Naive thymus-derived CD4-positive, alpha-beta T cell (primary cell): ENCODE results near the gene COTL1. TPM values are rescaled to one million over a fixed set of nuclear protein-coding genes. Genes with fewer than 3 reads are reported as not detected.

Source experiments
- ATAC-seq: fragments of 150-1000 bp; cut with Tn5 transposase; 2 replicates; pipeline ENCODE4 v1.10.0; 2021; ENCODE audit warnings: mild to moderate bottlenecking, moderate library complexity
- CTCF ChIA-PET: fragments of 350-600 bp; sonication (Branson Sonifier 250); formaldehyde crosslinking; loops from one replicate; lab custom pipeline; 2021; ENCODE audit warnings: antibody characterized with exemption; lab: Charles Lee
- POLR2A ChIA-PET: fragments of 350-600 bp; sonication (Branson Sonifier 250); formaldehyde crosslinking; loops from one replicate; lab custom pipeline; 2021; ENCODE audit warnings: antibody characterized with exemption, inconsistent platforms; lab: Charles Lee
- DNase-seq, 9 donors: peaks; one replicate each; pipeline versions ENCODE4 v3.0.0 to v3.0.0-alpha.2; 2020 to 2022; ENCODE audit warnings: mixed read lengths in 1 of 9
- H3K27ac ChIP-seq: one replicate; pipeline ENCODE4 v1.7.0; 2013; ENCODE audit warnings: mild to moderate bottlenecking, low read depth, low read length, moderate library complexity
- H3K27me3 ChIP-seq, 2 donors: one replicate each; pipeline ENCODE4 v1.7.0; 2013; ENCODE audit warnings: low read length in 2 of 2, mild to moderate bottlenecking in 2 of 2, moderate library complexity in 2 of 2; ENCODE audit not compliant: control insufficient read depth in 2 of 2, insufficient read depth in 2 of 2
- H3K36me3 ChIP-seq, 3 experiments: 1 replicate in 2 of 3; 2 replicates in 1 of 3; pipeline ENCODE4 v1.7.0; 2013; ENCODE audit warnings: low read length in 3 of 3, mild to moderate bottlenecking in 3 of 3, moderate library complexity in 1 of 3; ENCODE audit not compliant: insufficient read depth in 3 of 3, control insufficient read depth in 2 of 3
- H3K4me1 ChIP-seq, 2 donors: one replicate each; pipeline ENCODE4 v1.7.0; 2013; ENCODE audit warnings: low read length in 2 of 2, mild to moderate bottlenecking in 2 of 2, moderate library complexity in 1 of 2; ENCODE audit not compliant: control insufficient read depth in 2 of 2, insufficient read depth in 2 of 2
- H3K4me3 ChIP-seq: 2 replicates; pipeline ENCODE4 v1.7.0; 2013; ENCODE audit warnings: mild to moderate bottlenecking, low read length
- H3K9me3 ChIP-seq, 3 experiments: 1 replicate in 2 of 3; 2 replicates in 1 of 3; pipeline ENCODE4 v1.7.0; 2013; ENCODE audit warnings: low read length in 3 of 3; ENCODE audit not compliant: control insufficient read depth in 2 of 3
- H3K27ac Mint-ChIP-seq, 9 donors: one replicate each; pipeline ENCODE4 v1.8.0; 2020 to 2022; ENCODE audit warnings: mixed read lengths in 9 of 9, mild to moderate bottlenecking in 8 of 9, moderate library complexity in 5 of 9, inconsistent platforms in 2 of 9
- H3K27me3 Mint-ChIP-seq, 5 donors: one replicate each; pipeline ENCODE4 v1.8.0; 2021 to 2022; ENCODE audit warnings: mixed read lengths in 5 of 5, mild to moderate bottlenecking in 1 of 5
- H3K36me3 Mint-ChIP-seq, 5 donors: one replicate each; pipeline ENCODE4 v1.8.0; 2020 to 2022; ENCODE audit warnings: mixed read lengths in 5 of 5, mild to moderate bottlenecking in 3 of 5, inconsistent platforms in 1 of 5
- H3K4me1 Mint-ChIP-seq, 7 donors: one replicate each; pipeline ENCODE4 v1.8.0; 2020 to 2022; ENCODE audit warnings: mixed read lengths in 7 of 7, mild to moderate bottlenecking in 3 of 7, inconsistent platforms in 1 of 7
- H3K4me3 Mint-ChIP-seq, 10 donors: one replicate each; pipeline ENCODE4 v1.8.0; 2020 to 2022; ENCODE audit warnings: mild to moderate bottlenecking in 10 of 10, mixed read lengths in 10 of 10, moderate library complexity in 6 of 10, inconsistent platforms in 2 of 10
- H3K9me3 Mint-ChIP-seq, 11 donors: one replicate each; pipeline ENCODE4 v1.8.0; 2020 to 2022; ENCODE audit warnings: mixed read lengths in 11 of 11, mild to moderate bottlenecking in 4 of 11, inconsistent platforms in 1 of 11, moderate library complexity in 1 of 11
- intact Hi-C, 2 donors: fragments of 100-400 bp; cut with micrococcal nuclease; formaldehyde crosslinking; loops; one replicate each; pipeline ENCODE4 v1.15.1; 2023
- polyA plus RNA-seq, 2 donors: library from polyadenylated mRNA; unstranded; fragments of 300-500 nt; fragmentation: Illumina TruSeq; gene quantifications; one replicate each; pipeline ENCODE4 v1.2.3, GENCODE V29; 2021
- total RNA-seq, 6 experiments: library from RNA in 5 of 6; stranded (reverse) in 5 of 6; gene quantifications; 1 replicate in 5 of 6; 2 replicates in 1 of 6; pipeline ENCODE4 v1.2.3 and lab custom pipeline; 2021 to 2026

Gene COTL1
- total and polyA plus RNA-seq, 7 experiments from 2014 or later = 84.2 to 704 (median 268) TPM

- DNase-seq (peak in 7 of 9 donors; percentile 43 to 61 (median 55)), ATAC-seq (peak; percentile 78)
- intact Hi-C loops = loop anchor here (1.0 to 5.0 kb wide), 9 partner anchors 8 to 427 kb away; partner anchors contain the start of gene KIAA0513 (in 1 of the 2)
- Histone ChIP-seq H3K27me3 (no peaks in the 10 kb centered on the region), H3K4me3 (peak overlapping the region; percentile 44), H3K36me3 (peaks cover 0 to 5% (median 0%) of the 10 kb centered on the region in 3 experiments), H3K27ac (peak overlapping the region; percentile 87), H3K9me3 (no peaks in the 10 kb centered on the region), H3K4me1 (peaks cover 82 to 90% of the 10 kb centered on the region in 2 donors)
- Mint-ChIP-seq H3K27me3 (peaks cover 0 to 4% (median 0%) of the 10 kb centered on the region in 5 donors), H3K36me3 (peaks cover 0 to 39% (median 7%) of the 10 kb centered on the region in 5 donors), H3K4me3 (peak overlapping the region; percentile 78 to 94 (median 87)), H3K9me3 (peaks cover 0 to 4% (median 0%) of the 10 kb centered on the region in 11 donors), H3K4me1 (peaks cover 65 to 94% (median 87%) of the 10 kb centered on the region in 7 donors), H3K27ac (peak overlapping the region; percentile 90 to 98 (median 97))
- ChIA-PET POLR2A (interaction anchor here (0.7 to 6.1 kb wide), 15 partner anchors 7 to 426 kb away, joined by 3 to 79 read pairs (median 3); partner anchors contain the start of genes COTL1 and MEAK7), CTCF (interaction anchor here (0.6 to 4.2 kb wide), 12 partner anchors 8 to 136 kb away, joined by 3 to 20 read pairs (median 4); no protein-coding TSS in a partner anchor)
Measured at GRCh38 chr16:84600343-84601229, 17.3 kb downstream of the COTL1 start.

DNA sequence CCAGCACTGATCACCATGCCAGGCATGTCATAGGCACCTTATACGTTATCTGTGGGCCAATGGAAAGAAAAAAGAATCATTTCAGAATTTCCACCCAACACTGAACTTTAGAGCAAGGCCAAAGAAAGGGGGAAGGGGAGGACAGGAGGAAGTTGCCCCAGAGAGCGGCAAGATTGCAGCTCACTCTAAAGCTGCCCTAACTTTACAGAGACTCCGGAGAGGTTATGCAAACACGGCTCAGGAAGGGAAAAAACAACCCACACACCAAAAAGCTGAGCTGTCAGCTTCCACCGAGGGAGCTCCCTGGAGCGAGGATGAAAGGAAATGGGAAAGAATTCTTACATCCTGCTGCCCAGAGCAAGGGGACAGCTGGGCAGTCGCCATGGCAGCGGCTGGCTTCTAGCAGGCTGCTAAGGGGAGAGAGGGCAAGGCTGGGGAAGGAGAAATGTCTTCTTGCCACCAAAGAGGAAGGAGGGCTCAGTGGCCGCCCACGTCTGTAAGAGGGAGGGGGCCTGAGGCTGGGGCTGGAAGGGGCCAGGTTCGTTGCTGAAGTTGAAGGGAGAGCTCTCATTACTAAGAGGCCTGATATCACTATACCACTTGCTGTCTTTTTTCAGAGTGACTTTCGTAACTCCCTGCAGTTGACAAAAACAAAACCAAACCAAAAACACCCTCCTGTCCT lies 18.2 kb downstream of the COTL1 start:
- Mint-ChIP-seq H3K27me3 (peaks cover 0 to 4% (median 0%) of the 10 kb centered on the region in 5 donors), H3K36me3 (peaks cover 0 to 39% (median 7%) of the 10 kb centered on the region in 5 donors), H3K4me3 (peak overlapping the region; percentile 78 to 94 (median 87)), H3K4me1 (peaks cover 73 to 94% (median 88%) of the 10 kb centered on the region in 7 donors), H3K27ac (peak overlapping the region; percentile 90 to 98 (median 97)), H3K9me3 (peaks cover 0 to 1% (median 0%) of the 10 kb centered on the region in 11 donors)
- H3K9me3 ChIP-seq = no peaks in the 10 kb centered on the region
- peaks cover 0 to 5% (median 0%) of the 10 kb centered on the region in 3 experiments for H3K36me3 ChIP-seq
- H3K4me1 ChIP-seq = peaks cover 82 to 90% of the 10 kb centered on the region in 2 donors
- DNase-seq (peak in 6 of 9 donors; percentile 41 to 78 (median 50)), ATAC-seq (peak; percentile 39)
- H3K4me3 ChIP-seq = peak overlapping the region; percentile 44
- intact Hi-C loops = loop anchor here (1.0 to 5.0 kb wide), 8 partner anchors 9 to 428 kb away; partner anchors contain the start of gene KIAA0513 (in 1 of the 2)
- ChIA-PET CTCF (interaction anchor here (0.6 to 4.2 kb wide), 10 partner anchors 9 to 91 kb away, joined by 3 to 20 read pairs (median 4); no protein-coding TSS in a partner anchor), POLR2A (interaction anchor here (0.7 to 6.1 kb wide), 16 partner anchors 8 to 427 kb away, joined by 3 to 79 read pairs (median 6); partner anchors contain the start of genes COTL1 and MEAK7)
- H3K27me3 ChIP-seq = no peaks in the 10 kb centered on the region
- H3K27ac ChIP-seq = peak overlapping the region; percentile 87

GRCh38 chr16:84598360-84598759 lies 19.5 kb downstream of the COTL1 start:
- intact Hi-C loops = no loop called here
- DNase-seq = no peak

DNA sequence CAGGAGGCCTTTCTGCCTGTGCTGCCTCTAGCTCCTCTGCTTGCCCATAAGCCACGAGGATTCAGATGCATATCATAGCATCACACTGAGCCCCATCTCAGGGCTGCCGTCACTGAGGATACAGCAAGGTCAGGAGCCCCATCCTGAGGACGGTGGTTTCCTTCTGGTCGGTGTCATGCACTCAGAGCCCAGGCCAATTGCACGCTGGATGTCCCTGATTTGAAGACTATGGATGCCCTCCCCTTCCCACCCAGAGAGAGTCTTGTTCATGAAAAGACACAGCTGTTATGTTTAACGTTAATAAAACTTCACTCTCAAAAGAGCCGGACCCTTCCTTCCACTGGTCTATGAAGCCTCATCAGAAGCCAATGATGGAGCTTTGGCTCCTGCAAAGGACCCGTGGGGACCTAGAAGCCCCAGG lies 19.9 kb downstream of the COTL1 start:
- Mint-ChIP-seq H3K27ac (peak overlapping the region; percentile 90 to 98 (median 95)), H3K4me3 (peak overlapping the region; percentile 71 to 84 (median 78)), H3K9me3 (no peaks in the 10 kb centered on the region), H3K36me3 (peaks cover 0 to 40% (median 5%) of the 10 kb centered on the region in 5 donors), H3K4me1 (peaks cover 74 to 96% (median 91%) of the 10 kb centered on the region in 7 donors), H3K27me3 (peaks cover 0 to 4% (median 0%) of the 10 kb centered on the region in 5 donors)
- DNase-seq = peak in 2 of 9 donors; percentile 26 to 39
- ATAC-seq = peak; percentile 12
- H3K27ac ChIP-seq = peak overlapping the region; percentile 69
- H3K4me3 ChIP-seq = peak overlapping the region; percentile 5
- no peaks in the 10 kb centered on the region for H3K9me3 ChIP-seq
- peaks cover 81 to 93% of the 10 kb centered on the region in 2 donors for H3K4me1 ChIP-seq
- intact Hi-C loops = no loop called here
- POLR2A ChIA-PET = interaction anchor here (0.6 to 4.6 kb wide), 15 partner anchors 9 to 85 kb away, joined by 3 to 38 read pairs (median 4); partner anchors contain the start of gene COTL1
- no peaks in the 10 kb centered on the region for H3K27me3 ChIP-seq
- CTCF ChIA-PET = interaction anchor here (0.5 to 4.2 kb wide), 10 partner anchors 8 to 91 kb away, joined by 3 to 20 read pairs (median 5); no protein-coding TSS in a partner anchor
- H3K36me3 ChIP-seq = peaks cover 0 to 7% (median 0%) of the 10 kb centered on the region in 3 experiments

More at GRCh38 chr16:84598360-84598759, 19.5 kb downstream of the COTL1 start:
- Mint-ChIP-seq H3K36me3 (peaks cover 0 to 43% (median 6%) of the 10 kb centered on the region in 5 donors), H3K27ac (peak overlapping the region; percentile 90 to 98 (median 95)), H3K27me3 (peaks cover 0 to 4% (median 0%) of the 10 kb centered on the region in 5 donors), H3K4me1 (peaks cover 75 to 97% (median 91%) of the 10 kb centered on the region in 7 donors), H3K4me3 (peak overlapping the region; percentile 71 to 84 (median 78)), H3K9me3 (peaks cover 0 to under 1% (median 0%) of the 10 kb centered on the region in 11 donors)
- POLR2A ChIA-PET = interaction anchor here (0.6 to 4.6 kb wide), 14 partner anchors 9 to 85 kb away, joined by 3 to 38 read pairs (median 4); partner anchors contain the start of gene COTL1
- H3K9me3 ChIP-seq = no peaks in the 10 kb centered on the region
- peak overlapping the region; percentile 69 for H3K27ac ChIP-seq
- H3K27me3 ChIP-seq = no peaks in the 10 kb centered on the region
- CTCF ChIA-PET = interaction anchor here (0.5 to 4.2 kb wide), 7 partner anchors 17 to 92 kb away, joined by 3 to 20 read pairs (median 5); no protein-coding TSS in a partner anchor
- peaks cover 85 to 94% of the 10 kb centered on the region in 2 donors for H3K4me1 ChIP-seq
- no peak for ATAC-seq
- H3K4me3 ChIP-seq = peak overlapping the region; percentile 5
- peaks cover 0 to 5% (median 0%) of the 10 kb centered on the region in 3 experiments for H3K36me3 ChIP-seq

- Histone ChIP-seq H3K9me3 (no peaks in the 10 kb centered on the region), H3K27ac (peak overlapping the region; percentile 69), H3K36me3 (peaks cover 0 to 8% (median 0%) of the 10 kb centered on the region in 3 experiments), H3K4me3 (peak overlapping the region; percentile 5), H3K27me3 (no peaks in the 10 kb centered on the region), H3K4me1 (peaks cover 82 to 94% of the 10 kb centered on the region in 2 donors)
- peak overlapping the region; percentile 71 to 84 (median 78) for H3K4me3 Mint-ChIP-seq
- H3K9me3 Mint-ChIP-seq = no peaks in the 10 kb centered on the region
- H3K27me3 Mint-ChIP-seq = peaks cover 0 to 4% (median 0%) of the 10 kb centered on the region in 5 donors
- peaks cover 76 to 96% (median 91%) of the 10 kb centered on the region in 7 donors for H3K4me1 Mint-ChIP-seq
- peaks cover 0 to 44% (median 8%) of the 10 kb centered on the region in 5 donors for H3K36me3 Mint-ChIP-seq
- intact Hi-C loops = no loop called here
- no peak for ATAC-seq
- DNase-seq = no peak
- ChIA-PET CTCF (interaction anchor here (0.7 to 4.2 kb wide), 9 partner anchors 9 to 91 kb away, joined by 3 to 20 read pairs (median 5); no protein-coding TSS in a partner anchor), POLR2A (interaction anchor here (0.7 to 4.6 kb wide), 13 partner anchors 9 to 84 kb away, joined by 3 to 38 read pairs (median 5); partner anchors contain the start of gene COTL1)
- H3K27ac Mint-ChIP-seq = peak overlapping the region; percentile 90 to 98 (median 95)
Measured at GRCh38 chr16:84597528-84597896, 20.4 kb downstream of the COTL1 start.
